Measurements from ENCODE around the gene NHERF2.
A peak's percentile ranks its signal among the peaks of the same experiment; 100 is the strongest.

The NHERF2 gene

GRCh38 chr16:2038382-2039231, 11.9 kb downstream of the NHERF2 start:
- no peak for DNase-seq (ENCODE audit: extremely low read depth in 1 of 2, low read depth in 1 of 2)

DNA sequence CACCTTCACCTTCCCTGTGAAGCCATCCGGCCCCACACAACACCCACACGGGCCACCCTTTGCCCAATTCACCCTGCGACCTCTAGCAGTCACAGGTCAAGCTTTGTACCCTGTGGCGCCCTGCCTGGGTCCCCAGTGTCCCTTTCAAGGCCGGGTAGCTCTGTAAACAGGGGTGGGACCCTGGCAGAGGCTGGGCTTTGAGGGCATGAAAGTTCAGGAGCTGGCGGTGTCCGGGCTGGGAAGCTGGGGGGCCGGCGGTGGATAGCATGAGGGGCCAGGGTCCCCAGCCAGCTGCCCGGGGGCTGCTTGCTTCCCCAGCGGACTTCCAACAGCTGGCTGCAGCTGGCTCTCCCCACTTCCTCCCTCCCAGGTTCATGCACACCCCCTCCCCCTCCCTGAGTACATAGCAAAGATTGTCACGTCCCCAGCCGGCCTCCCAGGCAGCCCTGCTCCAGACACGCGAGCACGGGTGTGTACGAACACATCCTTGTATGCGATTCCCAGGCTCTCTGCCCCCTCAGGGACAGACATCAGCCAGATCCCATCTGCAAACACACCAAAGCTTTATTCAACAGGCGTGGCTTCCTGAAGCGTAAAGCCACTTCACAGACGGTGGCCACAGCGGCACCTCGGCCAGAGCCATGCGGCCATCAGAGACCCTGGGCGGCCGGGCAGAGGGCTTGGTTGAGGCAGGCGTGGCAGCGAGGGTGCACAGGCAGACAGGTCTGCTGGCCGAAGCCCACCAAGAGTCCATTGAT, 12.8 kb downstream of the NHERF2 start:
- no peak for DNase-seq (ENCODE audit: extremely low read depth in 1 of 2, low read depth in 1 of 2)

GRCh38 chr16:2040041-2040786, 13.5 kb downstream of the NHERF2 start:
- DNase-seq (ENCODE audit: extremely low read depth in 1 of 2, low read depth in 1 of 2) = no peak

GRCh38 chr16:2040787-2041522, 14.3 kb downstream of the NHERF2 start:
- no peak for DNase-seq (ENCODE audit: extremely low read depth in 1 of 2, low read depth in 1 of 2)

DNA sequence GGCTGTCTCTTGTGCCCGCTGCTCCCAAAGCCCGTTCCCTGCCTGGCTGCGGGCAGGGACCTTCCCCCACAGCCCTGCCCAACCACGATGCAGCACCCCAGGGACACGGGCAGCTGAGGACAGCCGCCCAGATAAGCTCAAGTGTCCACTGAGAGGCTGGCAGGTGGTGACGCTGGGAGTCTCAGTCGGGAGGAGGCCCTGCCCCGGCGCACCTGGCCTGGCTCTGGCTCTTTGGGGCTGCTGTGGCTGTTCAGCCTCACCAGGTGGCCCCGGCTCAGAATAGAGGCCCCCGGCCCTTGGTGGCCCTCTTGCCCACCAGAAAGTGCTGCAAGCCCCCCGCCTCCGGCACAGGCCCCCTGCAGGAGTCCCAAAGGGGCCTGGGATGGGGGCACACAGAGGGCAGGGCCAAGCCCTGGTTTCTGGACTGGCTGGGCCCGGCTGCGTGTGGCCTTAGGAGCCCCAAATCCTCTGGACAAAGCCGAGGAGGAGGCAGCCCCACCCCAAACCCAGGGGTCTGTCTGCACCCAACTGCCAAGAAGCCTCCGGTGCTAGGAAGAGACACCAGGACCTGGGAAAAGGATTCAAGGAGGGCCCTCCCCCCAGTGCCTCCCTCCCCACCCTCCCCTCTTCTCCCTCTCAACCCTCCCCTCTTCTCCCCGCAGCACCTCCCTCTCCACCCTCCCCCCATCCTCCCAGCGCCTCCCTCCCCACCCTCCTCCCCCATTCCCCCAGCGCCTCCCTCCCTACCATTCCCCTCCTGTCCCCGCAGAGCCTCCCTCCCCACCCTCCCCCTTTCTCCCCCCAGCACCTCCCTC, 15.7 kb downstream of the NHERF2 start:
- DNase-seq (ENCODE audit: extremely low read depth in 1 of 2, low read depth in 1 of 2) = no peak

DNA sequence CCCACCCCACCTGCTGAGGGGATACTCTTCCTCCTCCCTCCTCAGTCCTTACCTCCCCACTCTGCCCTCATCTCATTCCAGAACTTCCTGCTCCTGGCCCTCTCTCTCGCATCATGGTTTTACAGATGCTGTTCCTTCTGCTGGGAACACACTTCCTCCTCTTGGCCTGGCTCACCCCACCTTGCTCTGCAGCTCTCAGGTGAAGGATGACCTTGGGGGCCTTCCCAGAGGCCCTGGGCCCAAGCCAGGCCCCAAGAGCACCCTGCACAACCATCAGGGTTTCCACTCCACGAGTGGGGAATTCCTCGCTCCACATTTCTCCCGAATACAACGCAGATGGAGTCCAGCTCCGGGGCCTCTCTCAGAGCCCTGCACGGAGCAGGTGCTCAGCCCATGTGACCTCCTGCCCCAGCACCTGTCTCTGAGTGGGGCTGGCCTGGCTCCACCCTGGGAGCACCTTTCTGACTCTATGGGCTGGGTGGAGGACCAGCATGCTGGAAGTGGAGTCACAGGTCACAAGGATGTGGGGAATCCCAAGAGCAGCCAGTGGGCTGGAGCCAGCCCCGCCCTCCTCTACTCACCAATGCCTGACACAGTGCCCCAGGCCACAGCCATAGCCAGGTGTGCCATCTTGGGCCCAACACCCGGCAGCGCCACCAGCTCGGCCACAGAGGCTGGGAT, 16.4 kb downstream of the NHERF2 start:
- DNase-seq (ENCODE audit: extremely low read depth in 1 of 2, low read depth in 1 of 2) = no peak

DNA sequence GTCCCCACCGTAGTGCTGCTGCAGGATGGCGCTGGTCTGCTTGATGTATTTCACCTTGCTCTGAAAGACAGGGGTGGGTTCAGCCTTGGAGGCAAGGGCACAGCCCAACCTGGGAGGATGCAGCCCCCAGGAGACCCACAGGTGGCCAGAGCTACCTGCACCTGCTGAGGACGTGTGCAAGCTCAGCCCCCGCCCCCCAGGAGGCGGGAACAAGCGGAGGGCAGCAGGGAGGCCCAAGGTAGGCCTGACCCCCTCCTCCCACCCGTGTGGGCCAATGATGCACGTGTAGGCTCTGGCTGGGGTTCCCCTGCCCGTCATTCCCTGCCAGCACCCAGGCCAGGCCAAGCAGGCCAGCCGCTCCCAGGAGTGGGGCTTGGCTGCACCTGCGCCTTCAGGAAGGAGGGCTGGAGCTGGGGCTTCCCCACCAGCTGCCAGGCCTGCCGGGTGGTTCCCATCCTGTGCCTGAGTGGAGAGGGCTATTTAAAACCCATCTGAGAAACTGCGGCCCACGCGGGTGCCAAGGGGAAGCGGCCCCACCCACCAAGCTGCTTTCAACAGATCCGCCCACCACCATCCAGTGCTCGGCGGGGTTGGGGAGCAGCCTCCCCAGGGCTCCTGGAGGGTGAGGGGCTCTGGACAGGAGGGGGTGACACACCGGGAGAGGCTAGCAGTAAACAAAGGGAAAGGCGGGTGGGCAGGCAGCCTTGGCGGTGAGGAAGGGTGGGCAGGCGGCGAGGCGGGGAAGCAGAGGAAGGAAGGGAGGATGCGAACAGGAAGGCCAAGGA, 17.2 kb downstream of the NHERF2 start:
- DNase-seq (ENCODE audit: extremely low read depth in 1 of 2, low read depth in 1 of 2) = no peak

DNA sequence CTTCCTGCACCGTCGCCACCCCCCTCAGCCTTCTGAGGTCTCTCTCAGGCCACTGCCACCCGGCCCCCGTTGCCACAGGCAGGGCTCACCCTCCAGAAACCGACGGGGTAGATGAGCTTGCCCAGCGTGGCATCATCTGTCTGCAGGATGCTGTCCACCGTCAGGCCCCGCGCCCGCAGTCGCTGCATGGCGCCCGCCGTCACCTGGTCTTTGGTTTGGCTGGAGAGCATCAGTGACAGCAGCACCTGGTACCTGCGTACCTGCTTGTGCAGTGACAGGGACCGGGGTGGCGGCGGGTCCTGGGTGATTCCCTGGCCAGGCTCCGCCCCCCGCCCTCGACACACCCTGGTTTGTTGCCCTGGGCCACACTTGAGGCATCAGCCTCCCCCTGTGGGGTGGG, 17.8 kb downstream of the NHERF2 start:
- DNase-seq (ENCODE audit: extremely low read depth in 1 of 2, low read depth in 1 of 2) = no peak

- no peak for DNase-seq (ENCODE audit: extremely low read depth in 1 of 2, low read depth in 1 of 2)
Measured at GRCh38 chr16:2045965-2046892, 19.5 kb downstream of the NHERF2 start.

DNA sequence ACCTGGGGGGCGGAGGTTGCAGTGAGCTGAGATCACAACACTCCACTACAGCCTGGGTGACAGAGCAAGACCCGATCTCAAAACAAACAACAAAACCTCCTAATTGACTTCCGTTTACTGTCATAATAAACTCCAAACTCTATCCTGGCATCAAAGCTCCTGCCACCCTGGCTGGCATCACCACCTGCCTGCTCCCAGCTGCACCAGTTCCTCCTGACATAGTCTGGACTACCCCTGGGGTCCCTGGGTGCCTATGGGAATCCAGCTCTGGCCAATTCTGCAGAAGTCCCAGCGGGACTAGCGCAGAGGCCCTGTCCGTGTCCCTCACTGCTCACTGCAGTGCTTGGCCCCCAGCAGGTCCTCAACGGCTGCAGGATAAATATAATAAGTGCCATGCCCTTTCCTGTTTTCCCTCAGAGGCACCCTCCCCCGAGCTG, 20.2 kb downstream of the NHERF2 start:
- DNase-seq (ENCODE audit: extremely low read depth in 1 of 2, low read depth in 1 of 2) = no peak

GRCh38 chr16:2047330-2048115, 20.8 kb downstream of the NHERF2 start, which contains the start of the genes NTHL1 and TSC2:
Gene NTHL1 (minus strand): TSS chr16:2047834. CDS start chr16:2047823, 11 bp downstream.
Gene TSC2 (plus strand): TSS chr16:2047985. CDS start chr16:2048616, 631 bp downstream.
- peak; percentile 93 to 94 for DNase-seq (ENCODE audit: extremely low read depth in 1 of 2, low read depth in 1 of 2)

GRCh38 chr16:2048116-2048543, 21.4 kb downstream of the NHERF2 start:
- no peak for DNase-seq (ENCODE audit: extremely low read depth in 1 of 2, low read depth in 1 of 2)

GRCh38 chr16:2053211-2053610, 26.5 kb downstream of the NHERF2 start:
- DNase-seq (ENCODE audit: extremely low read depth in 1 of 2, low read depth in 1 of 2) = no peak

DNA sequence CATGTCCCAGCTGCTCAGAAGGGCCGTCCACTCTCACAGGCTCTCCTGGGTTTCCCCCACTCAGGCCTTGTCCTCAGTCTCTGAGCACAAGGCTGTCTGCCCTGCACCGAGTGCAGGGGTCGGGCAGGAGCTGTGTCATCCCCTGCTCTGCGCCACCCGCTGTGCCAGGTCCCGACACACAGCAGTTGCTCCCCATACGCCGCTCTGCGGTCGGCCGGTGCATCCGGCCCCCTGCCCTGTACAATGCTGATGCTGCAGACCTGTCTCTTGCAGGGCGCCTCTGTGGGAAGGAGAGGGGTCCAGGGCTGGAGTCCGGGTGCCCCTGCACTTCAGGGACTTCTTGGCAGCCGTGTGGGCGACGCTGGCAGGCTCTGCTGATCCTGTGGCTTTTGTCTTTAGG, 27.2 kb downstream of the NHERF2 start:
- DNase-seq (ENCODE audit: extremely low read depth in 1 of 2, low read depth in 1 of 2) = no peak

DNA sequence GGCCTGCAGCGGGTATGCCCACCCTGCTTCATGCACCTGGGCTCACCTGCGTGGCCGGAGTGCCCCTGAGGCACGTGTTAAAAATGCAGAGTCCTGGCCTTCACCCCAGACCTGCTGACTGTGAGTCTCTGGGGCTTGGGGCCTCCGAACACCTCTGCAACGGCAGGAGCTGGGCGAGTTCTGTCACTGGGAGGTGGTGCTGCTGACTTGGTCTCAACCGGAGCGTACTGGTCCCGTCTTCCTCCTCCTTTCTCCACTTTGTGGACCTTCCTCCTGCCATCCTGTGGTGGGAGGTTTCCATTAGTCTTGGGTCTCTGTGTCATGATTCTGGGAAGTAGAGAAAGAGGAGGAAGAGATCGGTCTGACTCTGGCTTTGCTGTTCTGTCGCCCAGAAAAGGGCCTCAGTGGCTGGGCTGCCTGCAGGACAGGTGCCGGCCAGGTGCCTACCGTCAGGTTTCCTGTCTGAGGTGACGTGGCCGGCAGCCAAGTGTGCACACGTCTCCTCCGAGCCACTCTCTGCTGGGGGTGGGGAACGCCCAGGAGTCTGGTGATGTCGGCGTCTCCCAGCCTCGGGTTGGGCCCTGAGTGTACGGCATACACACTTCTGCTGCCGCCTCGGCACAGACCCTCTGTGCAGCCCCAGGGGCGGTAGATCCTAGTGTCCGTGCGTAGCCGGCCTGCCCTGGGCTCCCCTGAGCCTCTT, 28.0 kb downstream of the NHERF2 start:
- DNase-seq (ENCODE audit: extremely low read depth in 1 of 2, low read depth in 1 of 2) = no peak

DNA sequence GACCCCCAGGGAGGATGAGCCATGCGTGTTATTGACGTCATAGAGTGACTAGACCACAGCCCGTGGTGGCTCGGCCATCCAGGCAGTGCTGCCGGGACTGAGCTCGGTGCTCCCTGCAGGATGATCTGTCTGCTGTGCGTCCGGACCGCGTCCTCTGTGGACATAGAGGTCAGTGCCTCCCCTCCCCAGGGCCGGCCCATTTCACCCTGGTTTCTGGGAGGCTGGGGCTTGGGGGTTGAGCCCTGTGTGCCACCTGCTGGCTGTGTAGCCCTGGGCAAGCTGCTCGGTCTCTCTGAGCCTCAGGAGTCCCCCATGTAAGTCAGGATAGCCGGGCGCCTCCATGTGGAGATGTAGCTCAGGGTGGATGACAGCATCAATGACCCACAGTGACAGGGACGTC, 29.4 kb downstream of the NHERF2 start:
- no peak for DNase-seq (ENCODE audit: extremely low read depth in 1 of 2, low read depth in 1 of 2)
